ENCODE data around the gene FXR2. TPM values are rescaled to one million over a fixed set of nuclear protein-coding genes. Genes with fewer than 3 reads are reported as not detected.
A peak's percentile ranks its signal among the peaks of the same experiment; 100 is the strongest.

The FXR2 gene
- total and polyA plus RNA-seq, 10 of the 15 experiments (the other 5 are each of a cell fraction or from before 2014, with no cell fraction given), result 1.6 to 33.3 (median 22.0) TPM

DNA sequence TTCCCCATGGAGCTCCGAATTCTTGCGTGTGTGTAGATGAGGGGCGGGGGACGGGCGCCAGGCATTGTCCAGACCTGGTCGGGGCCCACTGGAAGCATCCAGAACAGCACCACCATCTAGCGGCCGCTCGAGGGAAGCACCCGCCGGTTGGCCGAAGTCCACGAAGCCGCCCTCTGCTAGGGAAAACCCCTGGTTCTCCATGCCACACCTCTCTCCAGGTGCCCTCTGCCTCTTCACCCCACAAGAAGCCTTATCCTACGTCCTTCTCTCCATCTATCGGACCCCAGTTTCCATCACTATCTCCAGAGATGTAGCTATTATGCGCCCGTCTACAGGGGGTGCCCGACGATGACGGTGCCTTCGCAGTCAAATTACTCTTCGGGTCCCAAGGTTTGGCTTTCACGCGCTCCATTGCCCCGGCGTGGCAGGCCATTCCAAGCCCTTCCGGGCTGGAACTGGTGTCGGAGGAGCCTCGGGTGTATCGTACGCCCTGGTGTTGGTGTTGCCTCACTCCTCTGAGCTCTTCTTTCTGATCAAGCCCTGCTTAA lies 53.6 kb downstream of the FXR2 start (continued):
- TF ChIP-seq, protein P1, sequence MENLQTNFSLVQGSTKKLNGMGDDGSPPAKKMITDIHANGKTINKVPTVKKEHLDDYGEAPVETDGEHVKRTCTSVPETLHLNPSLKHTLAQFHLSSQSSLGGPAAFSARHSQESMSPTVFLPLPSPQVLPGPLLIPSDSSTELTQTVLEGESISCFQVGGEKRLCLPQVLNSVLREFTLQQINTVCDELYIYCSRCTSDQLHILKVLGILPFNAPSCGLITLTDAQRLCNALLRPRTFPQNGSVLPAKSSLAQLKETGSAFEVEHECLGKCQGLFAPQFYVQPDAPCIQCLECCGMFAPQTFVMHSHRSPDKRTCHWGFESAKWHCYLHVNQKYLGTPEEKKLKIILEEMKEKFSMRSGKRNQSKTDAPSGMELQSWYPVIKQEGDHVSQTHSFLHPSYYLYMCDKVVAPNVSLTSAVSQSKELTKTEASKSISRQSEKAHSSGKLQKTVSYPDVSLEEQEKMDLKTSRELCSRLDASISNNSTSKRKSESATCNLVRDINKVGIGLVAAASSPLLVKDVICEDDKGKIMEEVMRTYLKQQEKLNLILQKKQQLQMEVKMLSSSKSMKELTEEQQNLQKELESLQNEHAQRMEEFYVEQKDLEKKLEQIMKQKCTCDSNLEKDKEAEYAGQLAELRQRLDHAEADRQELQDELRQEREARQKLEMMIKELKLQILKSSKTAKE (IDR thresholded peaks at IDR 0.05; ENCODE audit: low read depth, poor library complexity, severe bottlenecking), result no peak
- TF ChIP-seq NR2C1 (IDR thresholded peaks at IDR 0.05) (no peak), ETV6 (conservative IDR thresholded peaks at IDR 0.05 in 1 of 2, IDR thresholded peaks at IDR 0.05 in 1 of 2; ENCODE audit: borderline replicate concordance in 1 of 2, low read depth in 1 of 2) (no peak), RUNX3 (IDR thresholded peaks at IDR 0.05; ENCODE audit: low read length) (no peak), CBX3 (IDR thresholded peaks at IDR 0.05; ENCODE audit: borderline replicate concordance, low read depth) (no peak), EP300 (IDR thresholded peaks at IDR 0.05; ENCODE audit: borderline replicate concordance in 1 of 2, control insufficient read depth in 1 of 2, low read depth in 2 of 2, low read length in 2 of 2) (no peak), MTA3 (IDR thresholded peaks at IDR 0.05; ENCODE audit: borderline replicate concordance, low read length) (no peak), IRF4 (IDR thresholded peaks at IDR 0.05; ENCODE audit: low read depth, low read length) (no peak), MEF2B (IDR thresholded peaks at IDR 0.05; ENCODE audit: partially characterized antibody, poor library complexity, severe bottlenecking) (no peak), CREB1 (IDR thresholded peaks at IDR 0.05; ENCODE audit: low read depth) (no peak), FOXK2 (IDR thresholded peaks at IDR 0.05) (no peak), FOXM1 (IDR thresholded peaks at IDR 0.05; ENCODE audit: low read depth, low read length) (no peak), MXI1 (IDR thresholded peaks at IDR 0.05; ENCODE audit: low read depth, low read length) (peak; percentile 58; the same call in 1 of the 2 replicates), GATAD2B (conservative IDR thresholded peaks at IDR 0.05; ENCODE audit: low read depth) (peak; percentile 2; the same call in 1 of the 2 replicates), RCOR1 (conservative IDR thresholded peaks at IDR 0.05; ENCODE audit: low read depth, low read length) (no peak), HDAC6 (IDR thresholded peaks at IDR 0.05; ENCODE audit: unreplicated experiment) (no peak), PAX8 (IDR thresholded peaks at IDR 0.05) (no peak)
- TF ChIP-seq, protein P2, sequence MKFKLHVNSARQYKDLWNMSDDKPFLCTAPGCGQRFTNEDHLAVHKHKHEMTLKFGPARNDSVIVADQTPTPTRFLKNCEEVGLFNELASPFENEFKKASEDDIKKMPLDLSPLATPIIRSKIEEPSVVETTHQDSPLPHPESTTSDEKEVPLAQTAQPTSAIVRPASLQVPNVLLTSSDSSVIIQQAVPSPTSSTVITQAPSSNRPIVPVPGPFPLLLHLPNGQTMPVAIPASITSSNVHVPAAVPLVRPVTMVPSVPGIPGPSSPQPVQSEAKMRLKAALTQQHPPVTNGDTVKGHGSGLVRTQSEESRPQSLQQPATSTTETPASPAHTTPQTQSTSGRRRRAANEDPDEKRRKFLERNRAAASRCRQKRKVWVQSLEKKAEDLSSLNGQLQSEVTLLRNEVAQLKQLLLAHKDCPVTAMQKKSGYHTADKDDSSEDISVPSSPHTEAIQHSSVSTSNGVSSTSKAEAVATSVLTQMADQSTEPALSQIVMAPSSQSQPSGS (IDR thresholded peaks at IDR 0.05; ENCODE audit: low read length), result no peak
- TF ChIP-seq, protein P3, sequence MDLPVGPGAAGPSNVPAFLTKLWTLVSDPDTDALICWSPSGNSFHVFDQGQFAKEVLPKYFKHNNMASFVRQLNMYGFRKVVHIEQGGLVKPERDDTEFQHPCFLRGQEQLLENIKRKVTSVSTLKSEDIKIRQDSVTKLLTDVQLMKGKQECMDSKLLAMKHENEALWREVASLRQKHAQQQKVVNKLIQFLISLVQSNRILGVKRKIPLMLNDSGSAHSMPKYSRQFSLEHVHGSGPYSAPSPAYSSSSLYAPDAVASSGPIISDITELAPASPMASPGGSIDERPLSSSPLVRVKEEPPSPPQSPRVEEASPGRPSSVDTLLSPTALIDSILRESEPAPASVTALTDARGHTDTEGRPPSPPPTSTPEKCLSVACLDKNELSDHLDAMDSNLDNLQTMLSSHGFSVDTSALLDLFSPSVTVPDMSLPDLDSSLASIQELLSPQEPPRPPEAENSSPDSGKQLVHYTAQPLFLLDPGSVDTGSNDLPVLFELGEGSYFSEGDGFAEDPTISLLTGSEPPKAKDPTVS (IDR thresholded peaks at IDR 0.05; ENCODE audit: low read depth, low read length), result no peak
- TF ChIP-seq, protein P4, sequence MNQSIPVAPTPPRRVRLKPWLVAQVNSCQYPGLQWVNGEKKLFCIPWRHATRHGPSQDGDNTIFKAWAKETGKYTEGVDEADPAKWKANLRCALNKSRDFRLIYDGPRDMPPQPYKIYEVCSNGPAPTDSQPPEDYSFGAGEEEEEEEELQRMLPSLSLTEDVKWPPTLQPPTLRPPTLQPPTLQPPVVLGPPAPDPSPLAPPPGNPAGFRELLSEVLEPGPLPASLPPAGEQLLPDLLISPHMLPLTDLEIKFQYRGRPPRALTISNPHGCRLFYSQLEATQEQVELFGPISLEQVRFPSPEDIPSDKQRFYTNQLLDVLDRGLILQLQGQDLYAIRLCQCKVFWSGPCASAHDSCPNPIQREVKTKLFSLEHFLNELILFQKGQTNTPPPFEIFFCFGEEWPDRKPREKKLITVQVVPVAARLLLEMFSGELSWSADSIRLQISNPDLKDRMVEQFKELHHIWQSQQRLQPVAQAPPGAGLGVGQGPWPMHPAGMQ (IDR thresholded peaks at IDR 0.05; ENCODE audit: borderline replicate concordance), result no peak
- TF ChIP-seq, protein P5, sequence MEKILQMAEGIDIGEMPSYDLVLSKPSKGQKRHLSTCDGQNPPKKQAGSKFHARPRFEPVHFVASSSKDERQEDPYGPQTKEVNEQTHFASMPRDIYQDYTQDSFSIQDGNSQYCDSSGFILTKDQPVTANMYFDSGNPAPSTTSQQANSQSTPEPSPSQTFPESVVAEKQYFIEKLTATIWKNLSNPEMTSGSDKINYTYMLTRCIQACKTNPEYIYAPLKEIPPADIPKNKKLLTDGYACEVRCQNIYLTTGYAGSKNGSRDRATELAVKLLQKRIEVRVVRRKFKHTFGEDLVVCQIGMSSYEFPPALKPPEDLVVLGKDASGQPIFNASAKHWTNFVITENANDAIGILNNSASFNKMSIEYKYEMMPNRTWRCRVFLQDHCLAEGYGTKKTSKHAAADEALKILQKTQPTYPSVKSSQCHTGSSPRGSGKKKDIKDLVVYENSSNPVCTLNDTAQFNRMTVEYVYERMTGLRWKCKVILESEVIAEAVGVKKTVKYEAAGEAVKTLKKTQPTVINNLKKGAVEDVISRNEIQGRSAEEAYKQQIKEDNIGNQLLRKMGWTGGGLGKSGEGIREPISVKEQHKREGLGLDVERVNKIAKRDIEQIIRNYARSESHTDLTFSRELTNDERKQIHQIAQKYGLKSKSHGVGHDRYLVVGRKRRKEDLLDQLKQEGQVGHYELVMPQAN (conservative IDR thresholded peaks at IDR 0.05), result no peak
